Right cardiac atrium (tissue), 5 donors: Measurements from ENCODE around the gene EGLN3. TPM values are rescaled to one million over a fixed set of nuclear protein-coding genes. Genes with fewer than 3 reads are reported as not detected.

Experiments used
- ATAC-seq, 2 donors: fragments of 200-7000 bp; cut with Tn5 transposase; one replicate each; pipeline versions ENCODE4 v1.8.0 to v1.9.1; 2020; ENCODE audit warnings: moderate library complexity in 2 of 2, mild to moderate bottlenecking in 1 of 2
- DNase-seq, 3 donors: peaks; one replicate each; pipeline ENCODE4 v3.0.0-alpha.2; 2020
- H3K27ac ChIP-seq: one replicate; pipeline ENCODE4 v1.5.1; 2013; ENCODE audit warnings: mild to moderate bottlenecking, low read length, control low read depth, moderate library complexity
- H3K27me3 ChIP-seq: one replicate; pipeline ENCODE4 v1.6.1; 2013; ENCODE audit not compliant: control insufficient read depth, insufficient read depth
- H3K4me1 ChIP-seq: one replicate; pipeline ENCODE4 v1.6.1; 2013; ENCODE audit warnings: low read length; ENCODE audit not compliant: control insufficient read depth, insufficient read depth
- H3K4me3 ChIP-seq: one replicate; pipeline ENCODE4 v1.5.1; 2013; ENCODE audit warnings: low read length, control low read depth
- H3K9me3 ChIP-seq: one replicate; pipeline ENCODE4 v1.6.1; 2013; ENCODE audit warnings: low read length; ENCODE audit not compliant: control insufficient read depth
- WGBS: extraction: QIAGEN DNeasy Blood & Tissue Kit; methylation state at CpG from one replicate; pipeline ENCODE4 v1.1.7; 2013; 5-methylcytosine and 5-hydroxymethylcytosine counted together
- intact Hi-C, 4 donors: fragments of 100-400 bp; cut with DNase I; formaldehyde crosslinking; loops; one replicate each; pipeline versions ENCODE4 v1.11.0 to v1.14.0; 2022 to 2023
- polyA plus RNA-seq: library from polyadenylated mRNA; stranded (reverse); fragments of 200-250 nt; gene quantifications from one replicate; pipeline ENCODE4 v1.2.3, GENCODE V29; 2013
- total RNA-seq, 4 donors: library from RNA; stranded (reverse); fragmentation: NEBNext Ultra II Directional; extraction: Animal tissue kit (Norgen Biotek cat#: 25700); gene quantifications; one replicate each; pipeline ENCODE4 v1.2.1, GENCODE V29; 2021
- donor health status: healthy with polysubstance abuse.
- donor health status: DM: no; HTN: yes; CAD: no.
- donor health status: DM: no; HTN: no; CAD: no.
- donor health status: DM: no; HTN: yes; CAD: no; lungs with severe emphysema.
- donor health status: DM: yes; HTN: yes; CAD: no.

EGLN3 gene
- total and polyA plus RNA-seq, 5 donors, result 62.4 to 98.9 (median 85.6) TPM

DNA sequence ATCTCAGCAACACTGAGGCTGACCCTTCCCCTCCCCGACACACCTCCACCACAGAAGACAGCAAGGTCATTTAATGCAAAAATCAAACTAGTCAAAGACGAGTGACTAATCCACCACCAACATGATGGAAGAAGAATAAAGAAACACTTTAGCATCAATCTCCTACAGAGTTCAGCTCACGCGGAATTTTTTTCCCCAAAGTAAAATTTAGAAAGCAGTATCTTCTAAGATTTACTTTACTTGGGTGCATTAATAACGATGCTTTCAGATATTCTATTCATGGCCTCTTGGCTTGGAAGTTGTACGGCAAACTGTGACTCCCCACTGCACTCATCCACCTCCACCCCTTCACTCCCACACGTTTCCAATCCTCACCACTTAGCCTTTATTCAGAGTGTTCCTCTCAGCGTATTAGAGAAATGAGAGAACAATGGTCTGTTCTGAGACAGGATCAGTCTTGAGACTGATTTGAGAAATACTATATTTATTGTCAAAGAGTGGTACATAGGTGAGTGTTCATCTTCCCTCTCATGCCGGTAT, 1.9 kb downstream of the EGLN3 start:
- intact Hi-C loops, result loop anchor here in 3 of 4 donors (10.0 kb wide), 2 partner anchors 104 to 116 kb away; no protein-coding TSS in a partner anchor

DNA sequence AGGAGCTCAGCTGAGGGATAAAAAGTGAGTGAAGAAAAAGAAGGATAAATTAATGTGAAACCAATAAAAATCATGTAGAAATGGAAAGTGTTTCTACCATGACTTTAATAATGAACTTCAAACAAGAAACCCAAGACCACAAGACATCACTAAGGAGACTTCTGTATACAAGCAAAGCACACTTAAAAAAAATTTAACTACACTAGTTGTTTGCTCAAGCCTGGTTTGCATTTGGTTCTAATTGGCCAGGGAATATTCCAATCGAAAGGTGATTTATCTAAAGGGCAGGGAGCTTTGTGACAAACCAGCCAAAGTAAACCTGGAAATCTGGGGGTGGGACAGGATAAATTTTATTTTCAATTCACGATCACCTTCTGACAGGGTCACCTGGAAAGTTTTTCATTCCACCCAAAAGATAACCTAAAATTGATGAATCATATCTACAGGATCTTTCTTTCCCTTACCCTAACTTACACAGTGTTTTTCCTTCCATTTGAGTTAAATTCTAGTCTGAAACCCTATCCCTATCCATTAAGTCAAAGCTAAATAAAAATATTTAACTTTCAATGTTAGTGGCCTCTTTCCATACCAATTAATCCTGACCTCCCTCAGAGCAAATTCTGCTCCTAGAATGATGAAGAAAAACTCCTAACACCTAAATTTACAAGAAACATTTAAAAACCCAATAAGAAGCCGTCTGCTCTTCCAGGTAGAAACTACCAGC, 2.6 kb downstream of the EGLN3 start:
- DNase-seq (no peak), ATAC-seq (no peak)
- intact Hi-C loops, result loop anchor here in 3 of 4 donors (10.0 kb wide), 2 partner anchors 104 to 116 kb away; no protein-coding TSS in a partner anchor
- 51% methylated on average over 3 of the region's 3 CpGs for WGBS
- no peaks in the 10 kb centered on the region for H3K4me1 ChIP-seq
- H3K9me3 ChIP-seq, result no peaks in the 10 kb centered on the region
- H3K4me3 ChIP-seq, result peak overlapping the region; percentile 71
- no peak overlapping the region for H3K27ac ChIP-seq
- H3K27me3 ChIP-seq, result no peaks in the 10 kb centered on the region

More for the DNA sequence above, 1.9 kb downstream of the EGLN3 start:
- Histone ChIP-seq H3K4me1 (peaks cover under 1% of the 10 kb centered on the region), H3K4me3 (peak overlapping the region; percentile 71), H3K27ac (no peak overlapping the region), H3K27me3 (no peaks in the 10 kb centered on the region), H3K9me3 (no peaks in the 10 kb centered on the region)
- WGBS, result 37% methylated on average over 9 of the region's 9 CpGs
- DNase-seq (no peak), ATAC-seq (no peak)

DNA sequence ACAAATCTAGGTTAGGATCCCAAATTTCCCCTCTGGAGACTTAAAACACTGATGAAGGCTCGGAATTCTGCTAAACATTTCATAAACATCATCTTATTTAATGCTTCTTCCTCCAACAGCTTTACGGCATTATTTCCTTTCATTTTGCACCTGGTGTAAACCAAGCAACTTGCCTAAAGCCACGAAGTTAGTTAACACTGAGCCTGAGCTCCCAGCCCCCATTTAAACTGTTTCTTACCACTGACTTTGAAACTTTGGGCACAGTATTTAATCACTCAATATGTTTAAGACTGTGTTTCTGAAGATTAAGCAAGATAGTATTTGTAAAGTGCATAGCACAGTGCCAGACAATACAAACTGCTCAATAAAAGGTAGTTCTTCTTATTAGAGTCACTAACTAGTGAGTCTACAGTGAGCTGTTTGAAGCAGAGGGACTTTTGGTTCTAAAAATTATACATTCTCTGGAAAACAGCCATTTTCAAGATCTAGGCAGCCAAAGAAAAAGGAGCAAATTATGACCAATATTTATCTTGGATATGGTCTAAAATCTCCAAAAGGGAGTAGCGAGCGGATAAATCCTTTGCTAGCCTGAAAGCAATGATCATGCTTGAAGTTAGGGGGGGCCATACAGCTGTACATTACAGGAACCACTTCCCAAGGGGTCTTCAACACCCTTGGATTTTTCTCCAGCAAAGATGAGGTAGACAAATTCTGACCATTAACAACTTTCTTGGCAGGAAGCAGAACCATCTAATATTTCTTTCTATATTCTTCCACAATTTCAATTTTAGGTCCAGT, 4.0 kb downstream of the EGLN3 start:
- no peak for ATAC-seq
- H3K9me3 ChIP-seq, result no peaks in the 10 kb centered on the region
- WGBS, result 43% methylated on average over 5 of the region's 5 CpGs
- no peaks in the 10 kb centered on the region for H3K27me3 ChIP-seq
- H3K27ac ChIP-seq, result no peak overlapping the region
- H3K4me1 ChIP-seq, result no peaks in the 10 kb centered on the region
- intact Hi-C loops, result loop anchor here in 3 of 4 donors (10.0 kb wide), 2 partner anchors 102 to 118 kb away; no protein-coding TSS in a partner anchor
- no peak for DNase-seq
- H3K4me3 ChIP-seq, result peak overlapping the region; percentile 43

DNA sequence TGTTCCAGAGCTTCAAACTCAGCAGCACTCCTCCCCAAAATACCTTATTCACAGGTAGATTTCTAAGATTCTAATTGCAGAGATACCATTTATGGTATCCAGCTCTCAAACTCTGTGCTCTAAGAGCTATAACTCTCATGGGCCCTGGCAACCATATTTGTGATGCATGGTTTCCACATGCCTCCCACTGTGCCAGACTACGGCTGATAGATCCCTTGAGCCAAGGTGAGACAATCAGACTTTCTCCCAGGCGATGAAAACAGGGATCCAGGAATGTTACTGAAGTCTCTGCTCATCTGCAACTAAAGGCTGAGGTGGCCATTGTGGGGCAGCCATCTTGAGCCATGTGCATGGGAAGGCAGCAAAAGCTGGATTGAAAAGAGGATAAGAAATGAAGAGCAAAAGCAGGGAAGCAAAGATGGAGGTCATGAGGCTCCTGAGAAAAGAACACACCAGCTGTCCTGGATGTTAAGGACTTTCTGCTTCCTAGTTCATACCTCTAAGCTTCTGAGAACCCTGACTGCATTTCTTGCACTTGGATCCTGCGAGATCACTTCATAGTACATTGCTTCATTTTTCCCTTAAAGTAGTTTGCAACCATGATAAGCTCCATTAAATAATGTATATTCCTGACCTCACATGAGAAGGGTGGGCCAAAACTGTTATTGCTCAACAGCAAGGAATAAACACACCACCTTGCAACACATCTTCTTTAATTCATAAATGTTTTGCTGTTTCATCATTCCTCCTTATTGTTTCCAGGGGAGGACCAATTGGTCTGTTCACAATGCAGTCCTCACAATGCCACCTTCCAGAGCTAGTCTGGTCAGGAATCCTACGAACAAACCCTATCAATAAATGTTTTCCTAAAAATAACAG, 5.4 kb downstream of the EGLN3 start:
- no peak for ATAC-seq
- intact Hi-C loops, result loop anchor here in 3 of 4 donors (10.0 kb wide), 2 partner anchors 101 to 119 kb away; no protein-coding TSS in a partner anchor
- Histone ChIP-seq H3K27ac (no peak overlapping the region), H3K4me1 (no peaks in the 10 kb centered on the region), H3K4me3 (no peak overlapping the region), H3K9me3 (no peaks in the 10 kb centered on the region), H3K27me3 (no peaks in the 10 kb centered on the region)
- 89% methylated on average over 4 of the region's 4 CpGs for WGBS
- no peak for DNase-seq

DNA sequence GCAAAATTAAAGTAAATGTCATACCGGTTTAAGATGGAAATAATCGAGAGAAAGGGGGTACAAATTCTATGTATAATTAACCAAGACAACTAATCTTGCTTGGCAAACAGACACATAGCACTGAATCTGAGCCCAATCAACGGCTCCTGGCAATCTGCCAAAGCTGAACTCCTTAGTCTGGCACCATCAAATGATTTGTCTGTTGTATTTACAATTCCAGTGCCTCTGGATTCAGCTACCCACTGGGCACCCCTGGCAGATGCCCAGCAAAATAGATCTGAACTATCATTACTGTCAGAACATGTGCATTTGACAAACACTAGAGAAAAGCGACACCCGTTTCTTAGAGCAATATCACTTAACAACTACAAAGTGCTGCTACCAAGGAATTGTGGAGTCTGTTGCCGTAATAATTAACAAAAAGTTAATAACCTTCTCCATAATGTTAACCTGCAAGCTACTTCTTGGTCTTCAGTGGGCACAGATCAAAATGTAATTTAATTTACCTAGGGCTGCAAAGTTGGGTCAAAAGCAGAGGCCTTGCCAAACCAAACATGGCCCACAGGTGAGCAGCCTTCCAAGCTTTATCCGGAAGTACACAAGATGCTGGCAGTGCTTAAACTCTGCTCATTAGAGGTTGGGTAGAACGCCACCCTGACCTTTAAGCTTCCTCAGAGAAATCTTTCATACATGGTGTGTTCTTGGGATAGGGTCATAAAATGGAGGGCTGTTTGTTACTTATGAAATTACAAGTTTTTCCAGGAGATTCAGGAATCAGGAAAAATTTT, 7.6 kb downstream of the EGLN3 start:
- no peaks in the 10 kb centered on the region for H3K4me1 ChIP-seq
- DNase-seq, result peak in 1 of 3 donors; percentile 46
- H3K27me3 ChIP-seq, result no peaks in the 10 kb centered on the region
- no peak for ATAC-seq
- 62% methylated on average over 8 of the region's 8 CpGs for WGBS
- no peak overlapping the region for H3K27ac ChIP-seq
- H3K9me3 ChIP-seq, result no peaks in the 10 kb centered on the region
- no peak overlapping the region for H3K4me3 ChIP-seq
- intact Hi-C loops, result loop anchor here in 3 of 4 donors (10.0 kb wide), 2 partner anchors 98 to 122 kb away; no protein-coding TSS in a partner anchor

DNA sequence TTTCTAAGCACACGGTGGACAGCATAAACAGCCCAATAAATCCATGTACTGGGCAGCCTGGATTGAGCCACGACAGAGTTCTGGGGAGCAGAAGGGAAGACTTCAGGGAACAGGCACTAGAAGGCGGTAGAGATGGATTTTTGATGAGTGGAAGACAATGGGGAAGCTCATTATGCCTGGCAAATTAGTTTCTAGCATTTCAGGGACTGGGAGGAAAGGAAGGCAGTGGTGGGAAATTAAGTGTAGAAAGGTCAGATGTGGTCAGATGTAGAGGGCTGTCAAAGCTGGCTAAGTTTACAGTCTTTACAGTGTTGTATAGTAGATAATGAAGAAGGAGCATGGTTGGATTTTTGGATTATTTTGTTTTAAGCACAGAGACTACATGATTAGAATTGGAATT, 9.2 kb downstream of the EGLN3 start:
- intact Hi-C loops, result loop anchor here in 3 of 4 donors (10.0 kb wide), 2 partner anchors 97 to 123 kb away; no protein-coding TSS in a partner anchor
- 76% methylated on average over 3 of the region's 3 CpGs for WGBS
- DNase-seq (no peak), ATAC-seq (no peak)
- H3K9me3 ChIP-seq, result no peaks in the 10 kb centered on the region
- no peak overlapping the region for H3K4me3 ChIP-seq
- H3K27ac ChIP-seq, result no peak overlapping the region
- H3K27me3 ChIP-seq, result no peaks in the 10 kb centered on the region
- H3K4me1 ChIP-seq, result no peaks in the 10 kb centered on the region

DNA sequence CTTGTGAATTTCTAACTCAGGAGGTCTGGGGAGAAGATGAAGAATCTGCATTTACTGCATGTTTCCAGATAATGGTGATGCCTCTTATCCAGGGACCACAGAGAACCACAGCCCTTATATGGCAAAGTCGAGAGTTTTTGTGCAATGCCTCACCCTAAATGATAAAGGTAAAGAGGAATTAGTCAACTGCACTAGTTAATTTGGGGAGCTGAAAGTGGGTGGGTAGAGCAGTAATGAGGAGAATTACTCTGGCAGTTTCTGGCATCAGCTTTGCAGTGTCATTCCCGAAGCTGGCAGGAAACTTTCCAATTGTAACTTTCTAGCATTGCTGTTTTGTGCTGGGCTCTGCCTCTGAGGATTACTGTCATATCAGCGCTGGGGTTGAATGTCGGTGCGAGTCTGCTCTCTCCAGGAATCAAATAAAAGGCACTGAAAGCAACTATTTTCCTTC, 10.3 kb downstream of the EGLN3 start:
- 24% methylated on average over 5 of the region's 5 CpGs for WGBS
- peak overlapping the region; percentile 66 for H3K27ac ChIP-seq
- no peaks in the 10 kb centered on the region for H3K27me3 ChIP-seq
- H3K9me3 ChIP-seq, result no peaks in the 10 kb centered on the region
- ATAC-seq (no peak), DNase-seq (peak in 1 of 3 donors; percentile 29)
- no peak overlapping the region for H3K4me3 ChIP-seq
- intact Hi-C loops, result loop anchor here in 3 of 4 donors (10.0 kb wide), 2 partner anchors 96 to 124 kb away; no protein-coding TSS in a partner anchor
- H3K4me1 ChIP-seq, result peaks cover 1% of the 10 kb centered on the region

DNA sequence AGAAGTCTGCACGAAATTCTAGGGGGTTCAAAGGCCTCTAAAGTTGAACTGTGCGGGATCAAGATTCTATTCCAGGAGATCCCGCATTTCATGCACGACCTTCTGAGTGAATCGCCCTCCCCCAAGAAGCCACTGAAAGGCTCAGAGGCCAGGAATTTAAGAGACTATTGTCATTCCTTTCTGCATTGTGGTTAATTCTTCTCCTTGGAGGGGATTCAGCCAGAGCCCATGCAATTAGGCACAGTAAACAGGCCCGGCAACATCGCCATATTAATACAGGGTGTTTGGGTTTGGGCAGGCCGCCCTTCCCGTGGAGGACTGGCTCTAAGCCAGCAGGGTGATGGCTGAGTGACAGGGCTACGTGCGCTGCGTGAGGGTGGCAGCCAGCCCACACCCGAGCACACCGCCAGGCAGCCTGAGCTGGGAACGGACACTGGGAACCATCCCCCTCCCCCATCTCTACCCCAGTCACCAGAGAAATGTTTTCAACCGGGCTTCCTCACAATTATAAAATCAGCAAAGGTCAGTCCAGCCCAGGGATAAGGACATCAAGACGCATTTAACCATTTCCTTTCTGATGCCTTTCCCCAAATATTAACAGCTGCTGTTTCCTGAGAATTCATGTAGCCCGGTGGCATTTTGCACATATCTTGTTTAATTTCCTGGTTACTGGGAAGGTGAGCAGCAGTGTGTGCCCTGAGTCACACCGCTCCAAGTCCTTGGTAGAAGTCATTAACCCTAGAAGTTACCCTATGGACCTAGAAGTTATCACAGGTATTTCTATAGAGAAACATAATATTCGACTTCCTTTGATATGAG, 12.5 kb downstream of the EGLN3 start:
- peak; percentile 96 for ATAC-seq
- DNase-seq, result peak; percentile 84 to 94 (median 93)

DNA sequence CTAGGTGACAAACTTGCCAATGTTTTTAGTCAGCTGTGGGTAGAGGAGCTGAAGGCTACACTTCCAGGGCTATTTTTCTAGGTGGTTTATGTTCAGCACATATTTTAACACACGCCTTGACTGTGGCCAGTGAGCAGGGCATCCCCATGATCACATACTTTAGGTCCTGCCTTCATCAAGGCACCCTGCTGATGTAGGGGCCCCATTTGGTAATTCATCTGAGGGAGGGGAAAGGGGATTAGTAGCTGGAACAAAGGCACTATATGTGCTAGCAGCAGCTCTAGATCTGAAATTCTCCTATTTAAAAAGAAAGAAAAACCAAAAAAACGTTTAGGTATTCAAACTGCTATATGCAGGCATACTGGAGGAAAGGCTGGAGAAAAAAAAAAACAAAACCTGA, 14.5 kb downstream of the EGLN3 start:
- DNase-seq, result no peak
- no peak for ATAC-seq
- Histone ChIP-seq H3K27ac (peak overlapping the region; percentile 86), H3K27me3 (no peaks in the 10 kb centered on the region), H3K4me3 (no peak overlapping the region), H3K9me3 (no peaks in the 10 kb centered on the region), H3K4me1 (peaks cover 13% of the 10 kb centered on the region)
- WGBS, result 65% methylated on average over 2 of the region's 2 CpGs
- intact Hi-C loops, result no loop called here

More for the DNA sequence above, 12.5 kb downstream of the EGLN3 start:
- 11% methylated on average over 20 of the region's 20 CpGs for WGBS
- Histone ChIP-seq H3K27ac (peak overlapping the region; percentile 79), H3K4me1 (peaks cover 5% of the 10 kb centered on the region), H3K4me3 (no peak overlapping the region), H3K9me3 (no peaks in the 10 kb centered on the region), H3K27me3 (no peaks in the 10 kb centered on the region)
- intact Hi-C loops, result no loop called here
